22Rv1 (cell line): ENCODE measurements around the gene HLA-DQA2.
"Not testable (repeated sequence)": the region's sequence is repeated elsewhere in the genome, so short reads cannot be mapped to it uniquely, and the experiment has no call there.

Source experiments
- H3K27ac ChIP-seq: fragments of 450-650 bp; 2 replicates; pipeline ENCODE4 v1.5.1; 2017
- ZFX ChIP-seq: fragments of 450-650 bp; IDR thresholded peaks from 2 replicates; pipeline ENCODE4 v1.6.1; 2017; ENCODE audit warnings: antibody characterized with exemption, borderline replicate concordance
- TF ChIP-seq, protein P1 (sequence below): fragments of 450-650 bp; IDR thresholded peaks from 2 replicates; pipeline ENCODE4 v1.5.1; 2017; ENCODE audit warnings: mild to moderate bottlenecking

HLA-DQA2 gene

DNA sequence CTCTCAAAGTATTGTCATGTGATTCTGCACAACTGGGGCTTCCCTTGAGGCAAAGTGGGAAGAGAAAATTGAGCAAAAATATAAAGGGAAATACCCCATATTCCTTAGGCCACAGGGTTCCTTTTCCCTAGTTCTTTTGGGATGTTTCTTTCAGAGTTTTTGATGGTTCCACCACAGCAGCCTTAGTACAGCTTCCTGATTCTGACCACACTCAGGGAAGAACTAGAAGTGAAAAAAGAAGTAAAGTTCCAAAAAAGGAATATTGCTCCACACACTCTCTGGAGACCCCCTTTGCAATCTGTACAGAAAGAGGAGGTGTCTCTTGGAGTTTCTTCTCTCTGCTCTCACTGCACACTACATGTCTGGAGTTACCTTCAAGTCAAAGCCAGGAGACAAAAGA is 27.9 kb upstream of the HLA-DQA2 start:
- no peak overlapping the region for H3K27ac ChIP-seq
- TF ChIP-seq, protein P1, sequence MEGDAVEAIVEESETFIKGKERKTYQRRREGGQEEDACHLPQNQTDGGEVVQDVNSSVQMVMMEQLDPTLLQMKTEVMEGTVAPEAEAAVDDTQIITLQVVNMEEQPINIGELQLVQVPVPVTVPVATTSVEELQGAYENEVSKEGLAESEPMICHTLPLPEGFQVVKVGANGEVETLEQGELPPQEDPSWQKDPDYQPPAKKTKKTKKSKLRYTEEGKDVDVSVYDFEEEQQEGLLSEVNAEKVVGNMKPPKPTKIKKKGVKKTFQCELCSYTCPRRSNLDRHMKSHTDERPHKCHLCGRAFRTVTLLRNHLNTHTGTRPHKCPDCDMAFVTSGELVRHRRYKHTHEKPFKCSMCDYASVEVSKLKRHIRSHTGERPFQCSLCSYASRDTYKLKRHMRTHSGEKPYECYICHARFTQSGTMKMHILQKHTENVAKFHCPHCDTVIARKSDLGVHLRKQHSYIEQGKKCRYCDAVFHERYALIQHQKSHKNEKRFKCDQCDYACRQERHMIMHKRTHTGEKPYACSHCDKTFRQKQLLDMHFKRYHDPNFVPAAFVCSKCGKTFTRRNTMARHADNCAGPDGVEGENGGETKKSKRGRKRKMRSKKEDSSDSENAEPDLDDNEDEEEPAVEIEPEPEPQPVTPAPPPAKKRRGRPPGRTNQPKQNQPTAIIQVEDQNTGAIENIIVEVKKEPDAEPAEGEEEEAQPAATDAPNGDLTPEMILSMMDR, result no peak
- TF ChIP-seq ZFX, result no peak

DNA sequence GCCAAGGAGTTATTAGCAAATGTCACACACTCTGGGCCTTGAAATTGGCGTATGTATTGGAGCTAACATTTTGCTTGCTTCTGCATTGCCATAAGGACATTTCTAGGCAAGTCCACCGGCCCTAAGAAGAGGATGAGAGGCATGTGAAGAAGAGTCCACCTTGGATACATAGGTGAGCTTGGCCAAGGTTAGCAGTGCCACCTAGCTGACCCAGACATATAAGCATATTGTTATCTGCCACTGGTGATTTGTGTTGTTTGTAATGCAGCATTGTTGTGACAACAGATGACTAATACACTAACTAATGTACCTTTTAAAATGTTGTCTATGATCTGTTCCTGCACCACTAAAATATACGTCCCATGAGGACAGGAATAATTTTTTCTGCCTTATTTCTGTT is 24.8 kb upstream of the HLA-DQA2 start:
- TF ChIP-seq, protein P1, result peak; percentile 18; the same call in 1 of the 2 replicates
- TF ChIP-seq ZFX, result no peak
- H3K27ac ChIP-seq, result no peak overlapping the region

DNA sequence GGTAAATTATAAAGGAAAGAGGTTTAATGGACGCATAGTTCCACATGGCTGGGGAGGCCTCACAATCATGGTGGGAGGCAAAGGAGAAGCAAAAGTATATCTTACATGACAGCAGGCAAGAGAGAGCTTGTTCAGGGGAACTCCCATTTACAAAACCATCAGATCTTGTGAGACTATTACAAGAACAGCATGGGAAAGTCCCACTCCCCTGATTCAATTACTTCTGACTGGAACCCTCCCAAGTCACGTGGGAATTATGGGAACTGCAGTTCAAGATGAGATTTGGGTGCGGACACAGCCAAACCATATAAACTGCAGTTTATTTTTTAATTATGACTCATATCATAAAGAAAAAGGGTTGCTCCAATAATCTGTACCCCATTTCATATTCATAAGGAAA is 22.3 kb upstream of the HLA-DQA2 start:
- no peak for TF ChIP-seq ZFX
- TF ChIP-seq, protein P1, result no peak
- H3K27ac ChIP-seq, result no peak overlapping the region

DNA sequence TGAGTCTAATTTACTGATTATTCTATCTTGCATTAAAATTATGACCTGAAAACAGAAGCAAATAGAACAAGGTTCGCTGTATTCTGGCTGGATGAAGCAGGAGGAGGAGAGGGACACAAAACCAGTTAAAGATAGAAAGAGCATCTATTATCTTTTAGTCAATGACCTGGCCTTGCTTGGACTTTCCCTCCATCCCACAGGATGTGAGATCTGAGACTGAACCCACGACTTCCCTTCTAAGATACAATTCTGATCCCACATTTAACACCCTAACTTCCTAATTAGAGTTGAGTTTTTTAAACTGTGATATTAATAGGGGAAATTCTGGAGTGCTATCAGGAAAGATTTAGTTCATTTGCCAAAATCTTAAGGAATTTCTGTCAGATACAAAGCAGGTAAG is 3.1 kb upstream of the HLA-DQA2 start:
- TF ChIP-seq, protein P1, result no peak
- no peak for TF ChIP-seq ZFX
- H3K27ac ChIP-seq, result no peak overlapping the region

DNA sequence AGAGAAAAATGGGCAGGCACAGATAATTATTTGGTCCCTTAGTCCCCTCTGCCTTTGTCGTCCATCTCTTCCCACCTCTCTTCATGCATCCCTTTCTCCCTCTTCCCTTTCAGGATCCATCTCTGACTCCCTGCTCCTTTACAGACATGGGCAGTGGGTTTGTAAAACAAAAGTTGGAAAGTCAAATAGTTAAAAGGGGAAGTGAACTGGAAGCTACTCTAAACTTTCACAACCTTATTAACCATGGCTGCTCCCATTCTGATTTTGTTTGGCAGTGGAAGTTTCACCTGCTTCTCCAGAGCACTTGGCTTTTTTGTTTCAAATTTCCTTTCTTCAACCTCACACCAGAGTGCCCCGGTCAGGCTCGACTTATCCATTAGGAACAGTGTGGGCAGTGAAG is 1.2 kb downstream of the HLA-DQA2 start:
- TF ChIP-seq, protein P1, result no peak
- no peak for TF ChIP-seq ZFX
- H3K27ac ChIP-seq, result no peak overlapping the region

DNA sequence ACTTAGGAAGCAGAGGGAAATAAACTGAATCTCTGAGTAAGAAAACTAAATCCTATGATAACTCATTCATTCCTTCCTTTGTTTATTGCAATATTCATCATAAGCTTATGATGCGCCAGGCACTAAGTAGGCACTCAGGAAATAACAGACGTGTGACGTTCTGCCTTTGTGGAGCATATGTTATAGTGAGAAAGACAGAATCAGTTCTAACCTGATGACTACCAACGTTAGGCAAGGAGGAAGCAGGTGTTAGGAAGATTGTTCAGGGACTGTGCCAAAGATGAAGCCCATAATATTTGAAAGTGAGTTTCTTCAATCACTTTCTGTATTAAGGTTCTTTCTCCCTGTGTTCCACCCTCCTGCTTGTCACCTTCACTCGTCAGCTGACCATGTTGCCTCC is 3.6 kb downstream of the HLA-DQA2 start:
- no peak overlapping the region for H3K27ac ChIP-seq
- TF ChIP-seq, protein P1, result no peak
- no peak for TF ChIP-seq ZFX

DNA sequence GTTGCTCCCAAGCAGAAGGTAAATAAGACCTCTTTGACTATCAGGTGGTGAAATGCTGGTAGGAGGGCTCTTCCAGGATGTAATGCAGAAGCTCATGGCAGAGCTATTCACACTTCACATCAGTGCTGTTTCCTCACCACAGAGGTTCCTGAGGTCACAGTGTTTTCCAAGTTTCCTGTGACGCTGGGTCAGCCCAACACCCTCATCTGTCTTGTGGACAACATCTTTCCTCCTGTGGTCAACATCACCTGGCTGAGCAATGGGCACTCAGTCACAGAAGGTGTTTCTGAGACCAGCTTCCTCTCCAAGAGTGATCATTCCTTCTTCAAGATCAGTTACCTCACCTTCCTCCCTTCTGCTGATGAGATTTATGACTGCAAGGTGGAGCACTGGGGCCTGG is 4.5 kb downstream of the HLA-DQA2 start:
- H3K27ac ChIP-seq, result not testable (repeated sequence)

DNA sequence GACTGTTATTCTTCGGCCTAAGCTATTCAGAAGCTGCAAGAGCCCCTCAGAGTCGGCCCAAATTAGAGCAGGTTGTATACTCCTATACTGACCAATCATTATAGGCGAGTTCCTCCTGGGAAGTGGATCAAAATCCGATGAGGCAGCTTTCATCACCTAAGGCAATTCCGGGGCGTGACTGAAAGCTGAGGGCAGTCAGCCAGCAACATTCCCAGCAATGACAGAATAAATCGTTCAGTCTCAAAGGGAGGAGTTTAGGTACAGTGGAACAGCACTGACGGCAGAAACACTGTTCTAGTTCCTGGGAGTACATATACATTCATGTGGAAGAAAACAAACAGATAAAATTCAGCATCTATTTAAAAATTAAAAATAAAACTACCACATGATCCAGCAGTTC is 11.4 kb downstream of the HLA-DQA2 start:
- H3K27ac ChIP-seq, result no peak overlapping the region
- TF ChIP-seq ZFX, result no peak
- TF ChIP-seq, protein P1, result no peak
